22Rv1 (cell line): ENCODE results near the gene NLGN3.

Source experiments
- H3K27ac ChIP-seq: fragments of 450-650 bp; 2 replicates; pipeline ENCODE4 v1.5.1; 2017
- ZFX ChIP-seq: fragments of 450-650 bp; IDR thresholded peaks from 2 replicates; pipeline ENCODE4 v1.6.1; 2017; ENCODE audit warnings: antibody characterized with exemption, borderline replicate concordance
- TF ChIP-seq, protein P1 (sequence below): fragments of 450-650 bp; IDR thresholded peaks from 2 replicates; pipeline ENCODE4 v1.5.1; 2017; ENCODE audit warnings: mild to moderate bottlenecking

NLGN3 gene

DNA sequence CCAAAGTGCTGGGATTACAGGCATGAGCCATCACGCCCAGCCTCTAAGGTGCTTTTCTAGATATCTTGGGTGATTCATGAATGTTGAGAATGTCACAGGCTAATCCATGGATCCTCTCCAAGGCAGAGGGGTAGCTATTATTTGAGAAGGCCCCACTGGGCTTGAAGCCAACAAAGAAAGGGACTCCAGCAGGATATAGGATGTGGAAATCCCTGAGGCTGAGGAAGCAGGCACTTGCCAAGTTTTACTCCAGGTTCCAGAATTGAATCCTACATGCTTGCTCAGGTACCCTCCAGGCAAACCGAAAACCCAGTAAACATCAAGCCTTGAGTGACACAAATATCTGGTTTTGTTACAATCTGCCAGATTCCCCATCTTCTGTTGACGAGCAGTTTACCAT, 15.8 kb downstream of the NLGN3 start:
- no peak overlapping the region for H3K27ac ChIP-seq
- TF ChIP-seq ZFX = no peak
- TF ChIP-seq, protein P1, sequence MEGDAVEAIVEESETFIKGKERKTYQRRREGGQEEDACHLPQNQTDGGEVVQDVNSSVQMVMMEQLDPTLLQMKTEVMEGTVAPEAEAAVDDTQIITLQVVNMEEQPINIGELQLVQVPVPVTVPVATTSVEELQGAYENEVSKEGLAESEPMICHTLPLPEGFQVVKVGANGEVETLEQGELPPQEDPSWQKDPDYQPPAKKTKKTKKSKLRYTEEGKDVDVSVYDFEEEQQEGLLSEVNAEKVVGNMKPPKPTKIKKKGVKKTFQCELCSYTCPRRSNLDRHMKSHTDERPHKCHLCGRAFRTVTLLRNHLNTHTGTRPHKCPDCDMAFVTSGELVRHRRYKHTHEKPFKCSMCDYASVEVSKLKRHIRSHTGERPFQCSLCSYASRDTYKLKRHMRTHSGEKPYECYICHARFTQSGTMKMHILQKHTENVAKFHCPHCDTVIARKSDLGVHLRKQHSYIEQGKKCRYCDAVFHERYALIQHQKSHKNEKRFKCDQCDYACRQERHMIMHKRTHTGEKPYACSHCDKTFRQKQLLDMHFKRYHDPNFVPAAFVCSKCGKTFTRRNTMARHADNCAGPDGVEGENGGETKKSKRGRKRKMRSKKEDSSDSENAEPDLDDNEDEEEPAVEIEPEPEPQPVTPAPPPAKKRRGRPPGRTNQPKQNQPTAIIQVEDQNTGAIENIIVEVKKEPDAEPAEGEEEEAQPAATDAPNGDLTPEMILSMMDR = no peak

DNA sequence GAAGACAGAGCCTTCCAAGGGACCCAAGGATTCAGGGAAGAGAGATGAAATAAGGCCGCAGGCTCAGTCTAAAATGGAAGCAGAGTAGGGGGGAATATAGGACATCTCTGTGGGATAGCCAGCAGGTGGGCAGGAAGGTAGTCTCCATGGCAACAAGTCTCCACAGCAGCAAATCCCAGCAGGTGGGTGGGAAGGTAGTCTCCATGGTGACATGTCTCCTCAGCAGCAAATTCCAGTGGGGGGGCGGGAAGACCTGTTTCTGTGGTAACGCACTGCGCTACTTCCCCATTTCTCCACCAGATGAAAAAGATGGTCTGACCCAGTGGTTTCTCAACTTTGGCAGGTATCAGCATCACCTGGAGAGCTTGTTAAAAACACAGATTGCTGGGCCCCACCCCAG, 18.3 kb downstream of the NLGN3 start:
- no peak overlapping the region for H3K27ac ChIP-seq
- TF ChIP-seq ZFX = no peak
- TF ChIP-seq, protein P1 = no peak

DNA sequence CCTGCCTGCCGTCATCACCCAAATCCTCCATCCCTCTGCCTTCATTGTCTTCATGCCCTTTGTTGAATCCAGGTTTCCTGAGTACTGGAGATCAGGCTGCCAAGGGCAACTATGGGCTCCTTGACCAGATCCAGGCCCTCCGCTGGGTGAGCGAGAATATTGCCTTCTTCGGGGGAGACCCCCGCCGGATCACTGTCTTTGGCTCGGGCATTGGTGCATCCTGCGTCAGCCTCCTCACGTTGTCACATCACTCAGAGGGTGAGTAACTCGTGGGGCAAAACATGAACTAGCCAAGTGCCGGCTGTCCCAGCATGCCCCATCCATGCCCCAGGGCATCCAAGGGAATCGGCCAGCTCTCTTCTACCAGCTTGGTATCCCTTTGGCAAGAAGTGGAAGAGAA, 19.4 kb downstream of the NLGN3 start:
- TF ChIP-seq, protein P1 = no peak
- no peak for TF ChIP-seq ZFX
- H3K27ac ChIP-seq = no peak overlapping the region

DNA sequence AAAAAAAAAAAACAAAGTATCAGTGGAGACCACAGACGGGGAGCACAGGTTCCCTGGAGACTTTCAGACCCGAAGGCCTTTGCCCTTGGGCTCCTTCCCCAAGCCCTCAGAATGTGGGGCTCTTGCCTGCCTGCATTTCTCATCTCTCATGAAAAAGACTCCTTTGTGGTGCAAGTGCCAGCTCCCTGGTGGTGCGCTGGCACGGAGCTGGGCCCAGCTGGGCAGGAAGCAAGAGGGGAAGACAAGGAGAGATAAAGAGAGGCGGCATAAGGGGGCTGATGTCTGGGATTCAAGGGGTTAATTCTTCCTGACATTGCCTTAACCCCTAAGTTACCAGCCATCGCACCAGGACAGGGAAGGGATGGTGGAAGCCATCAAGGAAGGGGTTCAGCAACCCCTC, 21.8 kb downstream of the NLGN3 start:
- no peak overlapping the region for H3K27ac ChIP-seq
- TF ChIP-seq, protein P1 = no peak
- no peak for TF ChIP-seq ZFX

DNA sequence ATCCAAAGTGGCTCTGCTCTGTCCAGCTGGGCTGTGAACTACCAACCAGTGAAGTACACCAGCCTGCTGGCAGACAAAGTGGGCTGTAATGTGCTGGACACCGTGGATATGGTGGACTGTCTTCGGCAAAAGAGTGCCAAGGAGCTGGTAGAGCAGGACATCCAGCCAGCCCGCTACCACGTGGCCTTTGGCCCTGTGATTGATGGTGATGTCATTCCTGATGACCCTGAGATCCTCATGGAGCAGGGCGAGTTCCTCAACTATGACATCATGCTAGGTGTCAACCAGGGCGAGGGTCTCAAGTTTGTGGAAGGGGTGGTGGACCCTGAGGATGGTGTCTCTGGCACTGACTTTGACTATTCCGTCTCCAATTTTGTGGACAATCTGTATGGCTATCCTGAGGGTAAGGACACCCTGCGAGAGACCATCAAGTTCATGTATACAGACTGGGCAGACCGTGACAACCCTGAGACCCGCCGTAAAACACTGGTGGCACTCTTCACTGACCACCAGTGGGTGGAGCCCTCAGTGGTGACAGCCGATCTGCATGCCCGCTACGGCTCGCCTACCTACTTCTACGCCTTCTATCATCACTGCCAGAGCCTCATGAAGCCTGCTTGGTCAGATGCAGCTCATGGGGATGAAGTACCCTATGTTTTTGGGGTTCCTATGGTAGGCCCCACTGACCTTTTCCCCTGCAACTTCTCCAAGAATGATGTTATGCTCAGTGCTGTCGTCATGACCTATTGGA, 22.6 kb downstream of the NLGN3 start:
- no peak for TF ChIP-seq ZFX
- TF ChIP-seq, protein P1 = no peak

DNA sequence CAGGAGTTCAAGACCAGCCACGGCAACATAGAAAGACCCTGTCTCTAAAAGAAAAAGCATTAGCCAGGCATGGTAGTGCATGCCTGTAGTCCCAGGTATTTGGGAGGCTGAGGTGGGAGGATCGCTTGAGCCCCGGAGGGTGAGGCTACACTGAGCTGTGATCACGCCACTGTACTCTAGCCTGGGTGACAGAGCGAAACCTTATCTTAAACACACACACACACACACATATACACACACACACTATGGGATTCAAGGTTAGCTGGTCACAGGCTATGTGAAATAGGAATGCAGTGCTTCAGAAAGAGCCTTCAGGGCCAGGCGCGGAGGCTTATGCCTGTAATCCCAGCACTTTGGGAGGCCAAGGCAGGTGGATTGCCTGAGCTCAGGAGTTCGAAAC, 23.5 kb downstream of the NLGN3 start:
- TF ChIP-seq ZFX = no peak
- TF ChIP-seq, protein P1 = no peak
- no peak overlapping the region for H3K27ac ChIP-seq

More for the DNA sequence above, 22.6 kb downstream of the NLGN3 start:
- no peak overlapping the region for H3K27ac ChIP-seq

DNA sequence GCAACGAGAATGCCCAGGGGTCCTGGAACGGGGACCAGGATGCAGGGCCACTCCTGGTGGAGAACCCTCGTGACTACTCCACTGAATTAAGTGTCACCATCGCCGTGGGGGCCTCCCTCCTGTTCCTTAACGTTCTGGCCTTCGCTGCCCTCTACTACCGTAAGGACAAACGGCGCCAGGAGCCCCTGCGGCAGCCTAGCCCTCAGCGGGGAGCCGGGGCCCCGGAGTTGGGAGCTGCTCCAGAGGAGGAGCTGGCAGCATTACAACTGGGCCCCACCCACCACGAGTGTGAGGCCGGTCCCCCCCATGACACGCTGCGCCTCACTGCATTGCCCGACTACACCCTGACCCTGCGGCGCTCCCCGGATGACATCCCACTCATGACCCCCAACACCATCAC, 24.9 kb downstream of the NLGN3 start:
- no peak overlapping the region for H3K27ac ChIP-seq
- TF ChIP-seq ZFX = no peak
- TF ChIP-seq, protein P1 = no peak
